GM19324 (cell line): ENCODE results near the gene APBB3.
"Not testable (repeated sequence)": the region's sequence is repeated elsewhere in the genome, so short reads cannot be mapped to it uniquely, and the experiment has no call there.

Source experiments
- ATAC-seq: cut with Tn5 transposase; IDR thresholded peaks from one replicate; pipeline ENCODE4 v1.9.1; 2021; ENCODE audit warnings: mild to moderate bottlenecking, moderate library complexity; ENCODE audit not compliant: unreplicated experiment, low FRiP score

Gene APBB3

DNA sequence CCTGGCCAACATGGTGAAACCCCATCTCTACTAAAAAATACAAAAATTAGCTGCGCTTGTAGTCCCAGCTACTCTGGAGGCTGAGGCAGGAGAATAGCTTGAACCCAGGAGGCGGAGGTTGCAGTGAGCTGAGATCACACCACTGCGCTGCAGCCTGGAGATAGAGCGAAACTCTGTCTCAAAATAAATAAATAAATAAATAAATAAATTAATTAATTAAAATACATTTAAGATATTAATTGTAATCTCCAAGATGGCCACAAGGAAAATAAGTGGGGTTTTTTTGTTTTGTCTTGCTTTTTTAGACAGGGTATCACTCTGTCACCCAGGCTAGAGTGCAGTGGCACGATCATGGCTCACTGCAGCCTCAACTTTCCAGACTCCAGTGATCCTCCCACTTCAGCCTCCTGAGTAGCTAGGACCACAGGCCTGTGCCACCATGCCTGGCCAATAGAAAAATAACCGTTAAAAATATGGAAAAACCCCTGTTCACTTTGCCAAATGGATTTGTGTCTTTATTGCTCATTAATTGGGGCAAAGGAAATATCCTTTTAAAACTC is 14.9 kb upstream of the APBB3 start:
- not testable (repeated sequence) for ATAC-seq

- no peak for ATAC-seq
These were observed 12.4 kb upstream of the APBB3 start for GRCh38 chr5:140576776-140577201.

GRCh38 chr5:140575309-140575708 is 10.9 kb upstream of the APBB3 start:
- no peak for ATAC-seq

- ATAC-seq: no peak
These were observed 9.8 kb upstream of the APBB3 start for GRCh38 chr5:140574165-140574564.

DNA sequence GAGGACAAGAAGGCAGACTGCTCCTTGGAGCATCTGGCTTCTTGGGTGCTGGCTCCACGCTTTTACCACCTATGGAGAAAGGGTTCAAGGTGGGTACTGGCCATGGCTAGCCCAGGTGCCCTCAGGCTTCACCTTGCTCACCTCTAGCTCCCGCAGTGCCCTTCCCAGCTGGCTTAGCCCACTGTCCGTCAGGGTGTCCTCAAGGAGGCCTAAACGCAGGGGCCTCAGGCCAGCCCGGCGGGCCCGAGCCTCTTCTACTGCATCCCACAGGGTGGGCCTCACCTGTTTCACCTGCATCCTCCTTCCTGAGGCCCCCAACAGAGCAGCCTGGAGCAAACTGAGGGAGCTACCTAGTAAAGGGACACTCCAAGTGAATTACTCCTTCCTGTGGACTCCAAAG is 9.3 kb upstream of the APBB3 start:
- ATAC-seq: no peak

DNA sequence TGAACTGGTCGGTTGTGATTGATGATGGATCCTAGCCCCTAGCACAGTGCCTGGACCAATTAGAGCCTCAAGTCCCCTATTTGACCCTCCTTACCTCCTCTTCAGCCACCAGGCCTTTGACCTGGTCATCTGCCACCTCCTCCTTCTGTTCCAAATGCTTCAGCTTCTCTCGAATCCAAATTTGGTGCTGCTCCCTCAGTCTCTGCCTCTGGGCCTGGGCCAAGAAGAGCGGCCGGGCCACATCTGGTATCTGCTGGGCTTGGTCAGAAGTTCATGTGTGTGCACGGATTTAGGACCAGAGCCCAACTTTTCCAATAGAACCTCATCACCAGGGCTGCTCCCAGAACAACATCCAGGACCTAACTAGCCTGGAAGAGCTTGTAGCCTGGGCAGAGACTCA is 6.7 kb upstream of the APBB3 start:
- no peak for ATAC-seq

DNA sequence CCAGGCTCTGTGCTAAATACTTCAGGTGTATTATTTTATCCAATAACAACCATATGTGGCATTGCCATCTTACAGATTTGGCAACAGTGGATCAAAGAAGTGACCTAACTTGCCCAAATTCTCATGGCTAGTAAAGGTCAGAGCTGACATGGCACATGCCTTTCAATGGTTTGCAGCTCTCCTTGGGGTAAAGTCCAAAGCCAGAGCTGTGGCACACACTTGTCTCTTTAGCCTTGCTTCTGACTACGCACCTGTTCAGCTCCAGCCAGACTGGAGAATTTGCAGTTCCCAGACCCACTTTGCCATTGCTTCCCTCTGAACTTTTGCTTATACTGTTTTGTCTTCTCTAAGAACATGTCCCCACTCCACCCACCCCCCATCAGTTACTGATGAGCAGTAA is 6.1 kb upstream of the APBB3 start:
- no peak for ATAC-seq

- ATAC-seq: no peak
These were observed 5.7 kb upstream of the APBB3 start for GRCh38 chr5:140570058-140570457.

GRCh38 chr5:140569197-140569596 is 4.8 kb upstream of the APBB3 start:
- no peak for ATAC-seq

DNA sequence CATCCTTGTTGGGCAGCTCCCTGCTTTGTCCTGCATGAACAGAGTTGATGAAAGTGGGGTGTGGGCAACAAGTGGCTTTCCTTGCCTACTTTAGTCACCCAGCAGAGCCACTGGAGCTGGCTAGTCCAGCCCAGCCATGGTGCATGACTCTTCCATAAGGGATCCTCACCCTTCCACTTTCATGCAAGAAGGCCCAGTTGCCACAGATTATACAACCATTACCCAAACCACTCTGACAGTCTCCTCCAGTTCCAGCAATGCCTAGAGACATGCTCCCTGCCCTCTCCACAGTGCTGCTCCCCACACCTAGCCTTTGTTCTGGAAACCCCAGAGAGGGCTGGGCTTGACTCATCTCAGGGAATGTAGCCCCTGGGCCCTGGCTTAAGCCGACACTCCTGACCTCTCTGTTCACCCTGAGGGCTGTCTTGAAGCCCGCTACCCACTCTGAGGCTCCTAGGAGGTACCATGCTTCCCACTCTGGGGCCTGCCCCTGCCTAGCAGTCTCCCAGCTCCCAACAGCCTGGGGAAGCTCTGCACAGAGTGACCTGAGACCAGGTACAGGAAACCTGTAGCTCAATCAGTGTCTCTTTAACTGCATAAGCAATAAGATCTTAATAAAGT is 4.2 kb upstream of the APBB3 start:
- ATAC-seq: no peak

DNA sequence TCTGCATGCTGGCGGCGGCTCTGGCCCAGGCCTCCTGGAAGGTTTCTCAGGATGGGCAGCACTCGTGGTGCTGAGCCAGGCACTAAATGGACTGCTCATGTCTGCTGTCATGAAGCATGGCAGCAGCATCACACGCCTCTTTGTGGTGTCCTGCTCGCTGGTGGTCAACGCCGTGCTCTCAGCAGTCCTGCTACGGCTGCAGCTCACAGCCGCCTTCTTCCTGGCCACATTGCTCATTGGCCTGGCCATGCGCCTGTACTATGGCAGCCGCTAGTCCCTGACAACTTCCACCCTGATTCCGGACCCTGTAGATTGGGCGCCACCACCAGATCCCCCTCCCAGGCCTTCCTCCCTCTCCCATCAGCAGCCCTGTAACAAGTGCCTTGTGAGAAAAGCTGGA is 3.5 kb upstream of the APBB3 start:
- no peak for ATAC-seq

DNA sequence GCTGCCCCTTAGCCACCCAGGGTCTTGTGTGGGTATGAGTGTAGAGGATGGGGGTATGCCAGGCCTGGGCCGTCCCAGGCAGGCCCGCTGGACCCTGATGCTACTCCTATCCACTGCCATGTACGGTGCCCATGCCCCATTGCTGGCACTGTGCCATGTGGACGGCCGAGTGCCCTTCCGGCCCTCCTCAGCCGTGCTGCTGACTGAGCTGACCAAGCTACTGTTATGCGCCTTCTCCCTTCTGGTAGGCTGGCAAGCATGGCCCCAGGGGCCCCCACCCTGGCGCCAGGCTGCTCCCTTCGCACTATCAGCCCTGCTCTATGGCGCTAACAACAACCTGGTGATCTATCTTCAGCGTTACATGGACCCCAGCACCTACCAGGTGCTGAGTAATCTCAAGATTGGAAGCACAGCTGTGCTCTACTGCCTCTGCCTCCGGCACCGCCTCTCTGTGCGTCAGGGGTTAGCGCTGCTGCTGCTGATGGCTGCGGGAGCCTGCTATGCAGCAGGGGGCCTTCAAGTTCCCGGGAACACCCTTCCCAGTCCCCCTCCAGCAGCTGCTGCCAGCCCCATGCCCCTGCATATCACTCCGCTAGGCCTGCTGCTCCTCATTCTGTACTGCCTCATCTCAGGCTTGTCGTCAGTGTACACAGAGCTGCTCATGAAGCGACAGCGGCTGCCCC is 2.9 kb upstream of the APBB3 start:
- ATAC-seq: no peak

DNA sequence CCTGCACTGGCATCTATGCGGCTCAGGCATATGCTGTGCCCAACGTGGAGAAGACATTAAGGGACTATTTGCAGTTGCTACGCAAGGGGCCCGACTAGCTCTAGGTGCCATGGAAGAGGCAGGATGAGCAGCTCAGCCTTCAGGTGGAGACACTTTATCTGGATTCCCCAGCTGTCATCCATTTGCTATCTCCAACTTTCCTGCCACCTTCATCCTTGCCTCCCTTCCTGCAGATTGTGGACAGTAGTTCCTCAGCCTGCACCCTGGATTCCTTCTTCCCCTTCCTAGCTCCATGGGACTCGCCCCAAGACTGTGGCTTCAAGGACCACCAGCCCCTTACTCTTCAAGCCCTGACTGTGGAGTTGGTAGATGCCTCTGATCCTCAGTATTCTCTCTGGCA is 2.3 kb upstream of the APBB3 start:
- no peak for ATAC-seq

DNA sequence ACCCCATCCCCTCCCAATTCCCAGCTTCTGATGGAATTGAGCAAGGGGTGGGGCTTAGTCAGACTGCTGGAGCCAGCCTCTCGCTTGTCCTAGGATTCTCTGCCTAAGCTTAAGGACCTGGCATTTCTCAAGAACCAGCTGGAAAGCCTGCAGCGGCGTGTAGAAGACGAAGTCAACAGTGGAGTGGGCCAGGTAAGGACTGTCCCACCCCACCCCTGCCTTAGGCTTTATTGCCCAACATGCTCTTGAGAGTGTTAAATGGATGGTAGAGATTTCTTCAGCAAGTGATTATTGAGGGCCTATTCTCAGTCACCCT is 1.3 kb upstream of the APBB3 start:
- ATAC-seq: no peak

DNA sequence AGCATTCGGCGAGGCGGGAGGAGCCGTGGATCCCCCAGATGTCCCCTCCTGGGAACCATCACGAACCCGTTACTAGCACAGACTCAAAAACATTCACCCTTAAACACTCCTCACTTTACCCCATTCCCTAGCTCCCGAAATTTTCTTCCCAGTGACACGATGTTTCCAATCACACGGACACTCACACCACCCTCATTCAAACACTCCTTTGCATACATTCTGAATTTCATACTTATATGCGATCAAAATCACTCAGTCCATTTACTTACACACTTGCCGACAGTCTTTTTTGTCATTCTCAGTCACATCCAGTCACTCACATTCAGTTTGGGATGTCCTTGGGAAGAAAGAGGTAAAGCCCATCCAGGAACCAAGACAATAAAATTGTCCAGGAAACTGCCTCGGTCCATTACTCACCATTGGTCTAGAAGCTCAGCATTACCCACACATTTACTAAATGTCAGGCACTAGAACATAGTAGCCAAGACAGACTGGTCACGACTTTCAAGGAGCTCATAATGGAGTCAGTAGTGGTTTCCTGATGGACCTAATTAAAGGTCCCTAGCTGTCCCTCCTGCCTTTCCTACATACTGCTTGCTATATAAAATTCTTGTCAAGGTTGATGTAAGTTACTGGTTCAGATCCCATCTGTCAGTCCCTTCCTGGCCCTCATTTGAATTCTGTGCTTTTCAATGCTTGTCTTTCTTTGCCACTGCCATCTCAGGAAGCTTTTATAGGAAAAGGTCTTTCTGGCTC is 804 bp upstream of the APBB3 start:
- ATAC-seq: peak; percentile 1

- ATAC-seq: no peak
These were observed 802 bp downstream of the APBB3 start for GRCh38 chr5:140563596-140563995.

GRCh38 chr5:140561753-140562523 is 2.5 kb downstream of the APBB3 start:
- no peak for ATAC-seq

GRCh38 chr5:140560227-140560626 is 4.2 kb downstream of the APBB3 start:
- no peak for ATAC-seq

DNA sequence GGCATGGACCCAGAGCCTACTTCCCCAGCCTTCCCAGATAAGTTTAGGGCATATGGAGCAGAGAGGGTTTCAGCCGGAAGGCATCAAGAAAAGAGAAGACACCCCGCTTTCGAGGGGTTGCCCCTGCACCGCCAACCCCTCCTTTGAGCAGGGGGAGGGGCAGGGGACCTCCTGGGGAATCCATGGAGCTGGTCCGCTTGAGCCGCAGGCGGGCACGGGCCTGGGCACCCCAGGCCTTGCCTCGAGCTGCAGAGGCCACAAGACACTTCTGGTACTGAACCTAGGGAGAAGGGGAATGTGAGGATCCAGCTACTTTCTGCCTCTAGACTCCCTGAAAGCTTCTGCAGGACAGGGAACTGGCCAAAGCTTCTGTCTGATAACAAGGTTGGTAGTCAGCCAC is 5.9 kb downstream of the APBB3 start:
- no peak for ATAC-seq

- ATAC-seq: no peak
These were observed 6.4 kb downstream of the APBB3 start for GRCh38 chr5:140557965-140558364.
